Measurements from ENCODE around the gene SERTM1.

SERTM1 gene

DNA sequence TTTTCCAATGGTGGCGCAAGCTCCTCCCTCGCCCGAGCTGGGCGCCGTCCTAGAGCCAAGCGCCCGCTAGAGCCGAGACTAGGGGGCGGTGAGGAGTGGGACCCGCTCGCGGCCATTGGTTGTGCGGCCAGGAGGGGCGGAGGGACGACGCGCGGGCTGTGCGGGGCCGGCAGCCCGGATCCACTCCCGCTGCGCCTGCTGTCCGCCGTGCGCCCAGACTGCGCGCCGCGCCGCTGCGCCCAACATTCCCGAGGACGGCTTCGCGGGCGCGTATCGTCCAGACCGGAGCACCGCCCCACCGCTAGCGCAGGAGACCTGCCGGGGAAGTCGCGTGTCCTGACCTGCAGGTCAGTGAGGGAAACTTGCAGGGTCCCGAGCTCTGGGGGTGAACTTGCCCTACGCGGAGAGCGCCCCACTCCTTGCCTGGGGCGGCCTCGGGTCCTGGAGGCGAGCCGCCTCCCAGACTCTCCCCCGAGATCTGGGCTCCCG, at the start of gene SERTM1:
Gene SERTM1, plus strand, starts transcription at position 183 of the 489 bp plus-strand sequence. CDS start 21,059 bp downstream, outside the sequence.
- DNase-seq (ENCODE audit: low read depth, low spot score), result peak; percentile 35

- no peak for DNase-seq (ENCODE audit: low read depth, low spot score)
Observed at GRCh38 chr13:36628377-36629056, 45.3 kb upstream of the SERTM1 start.

DNA sequence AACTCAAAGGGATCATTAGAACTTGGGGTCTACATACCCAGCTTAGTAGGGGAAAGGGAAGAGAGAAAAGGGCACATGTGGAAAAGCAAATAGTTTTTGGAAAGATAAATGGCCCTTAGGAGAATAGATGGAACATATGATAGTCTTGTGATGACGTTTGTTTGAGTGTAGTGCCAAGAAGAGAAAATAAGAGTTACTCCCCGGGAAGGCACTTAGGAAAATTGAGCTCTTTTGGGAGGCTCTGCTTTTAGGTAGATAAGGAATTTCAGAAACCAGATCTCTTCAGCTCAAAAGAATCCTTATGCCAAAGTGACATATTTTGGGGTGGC, 44.8 kb upstream of the SERTM1 start:
- DNase-seq (ENCODE audit: low read depth, low spot score), result no peak

DNA sequence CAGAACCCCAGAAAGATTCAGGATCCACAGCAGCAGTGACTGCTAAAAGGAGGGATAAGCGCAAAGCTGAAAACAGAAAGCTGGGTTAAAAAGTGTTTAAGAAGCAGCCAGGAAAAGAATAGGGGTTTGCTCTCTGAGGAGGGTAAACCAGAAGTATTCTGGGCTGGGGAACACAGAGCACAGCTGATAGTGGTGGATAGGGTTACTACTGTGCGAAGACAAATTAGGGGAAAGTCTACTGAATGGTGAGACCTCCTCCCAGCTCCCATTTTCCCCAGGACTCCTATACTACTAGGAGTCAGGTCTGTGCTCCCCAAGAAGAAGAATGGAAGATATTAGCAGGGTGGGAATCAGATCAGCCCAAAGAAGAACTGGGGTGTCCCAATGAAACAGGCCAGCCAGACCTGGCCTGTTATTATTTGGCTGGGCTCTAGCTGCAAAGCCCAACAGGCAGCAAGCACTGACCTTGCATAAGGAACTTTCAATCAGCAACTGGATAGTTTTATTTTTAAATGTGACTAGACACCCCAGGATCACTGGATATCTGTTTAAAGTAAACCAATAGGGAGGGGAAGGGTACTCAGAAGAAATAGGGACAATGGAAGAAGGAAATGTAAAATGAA, 43.5 kb upstream of the SERTM1 start:
- DNase-seq (ENCODE audit: low read depth, low spot score), result no peak

GRCh38 chr13:36639610-36640009, 34.2 kb upstream of the SERTM1 start:
- DNase-seq (ENCODE audit: low read depth, low spot score), result no peak

DNA sequence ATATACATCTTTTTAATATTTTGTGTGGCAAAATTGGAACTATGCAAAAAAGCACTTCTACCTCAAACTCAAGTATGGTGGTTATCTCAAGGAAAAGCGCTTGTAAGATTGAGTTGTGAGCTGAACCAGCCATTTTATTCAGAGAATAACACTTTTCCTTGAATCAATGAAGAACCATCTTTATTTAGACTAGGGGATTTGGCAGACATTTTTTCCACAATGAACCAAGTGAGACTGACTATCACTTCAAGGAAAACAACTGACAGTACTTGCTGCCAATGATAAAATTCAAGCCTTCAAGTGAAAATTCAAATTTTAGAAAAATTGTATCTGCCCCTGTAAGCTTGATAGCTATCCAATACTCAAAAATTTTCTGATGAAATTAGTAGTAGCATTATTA, 23.2 kb upstream of the SERTM1 start:
- DNase-seq (ENCODE audit: low read depth, low spot score), result no peak

DNA sequence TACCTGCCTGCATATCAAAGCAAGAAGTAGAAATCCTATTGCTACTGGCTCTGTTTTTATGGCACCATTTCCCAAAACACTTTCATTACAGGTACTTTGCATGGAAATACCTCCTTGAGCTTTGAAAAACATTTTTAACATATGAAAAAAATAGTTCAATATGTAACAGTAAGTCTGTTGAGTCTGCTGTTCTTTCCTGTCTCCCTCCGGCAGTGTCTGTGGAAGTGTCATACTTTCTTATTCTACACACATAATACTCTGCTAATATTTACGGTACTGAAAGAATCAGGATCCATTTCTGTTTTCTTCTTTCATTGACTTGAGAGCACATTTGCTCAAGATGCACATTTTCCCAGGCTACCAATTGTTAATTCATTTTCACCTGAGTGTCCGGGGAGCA, 8.2 kb upstream of the SERTM1 start:
- DNase-seq (ENCODE audit: low read depth, low spot score), result no peak

DNA sequence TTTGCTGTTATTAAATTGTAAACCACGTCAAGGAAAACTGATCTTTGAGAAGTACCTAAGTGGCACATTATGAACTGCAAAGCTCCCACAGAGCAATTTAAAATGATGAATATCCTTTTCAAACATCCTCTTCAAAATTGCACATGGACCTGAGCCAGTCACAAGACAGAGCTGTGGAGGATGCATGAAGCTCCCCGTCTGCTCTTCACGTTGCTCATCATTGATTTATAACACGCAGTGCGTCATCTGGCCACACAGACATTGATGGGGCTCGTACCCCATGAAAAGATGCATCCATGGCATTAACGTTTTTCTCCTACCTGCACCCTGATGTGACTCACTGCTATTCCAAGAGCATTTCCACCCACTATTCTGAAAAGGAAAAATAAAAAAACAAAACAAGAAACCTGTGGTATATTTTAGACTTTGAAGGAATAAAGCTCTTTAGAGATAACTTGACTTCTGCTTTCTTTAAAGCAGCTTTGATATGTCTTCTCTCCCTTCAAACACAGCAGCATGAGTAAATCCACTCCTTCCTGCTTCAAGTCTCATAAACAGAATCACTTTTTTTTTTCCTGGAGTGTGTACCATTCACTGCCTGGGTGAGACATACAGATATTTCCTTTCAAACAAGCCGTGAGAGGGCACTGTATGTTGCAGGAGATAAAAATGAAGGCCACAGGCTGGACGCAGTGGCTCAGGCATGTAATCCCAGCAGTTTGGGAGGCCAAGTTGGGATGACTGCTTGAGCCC, 7.2 kb upstream of the SERTM1 start:
- no peak for DNase-seq (ENCODE audit: low read depth, low spot score)

- DNase-seq (ENCODE audit: low read depth, low spot score), result no peak
Observed at GRCh38 chr13:36668316-36668715, 5.5 kb upstream of the SERTM1 start.

GRCh38 chr13:36673352-36673751, 468 bp upstream of the SERTM1 start:
- no peak for DNase-seq (ENCODE audit: low read depth, low spot score)

GRCh38 chr13:36674337-36675212, 755 bp downstream of the SERTM1 start:
- DNase-seq (ENCODE audit: low read depth, low spot score), result no peak

DNA sequence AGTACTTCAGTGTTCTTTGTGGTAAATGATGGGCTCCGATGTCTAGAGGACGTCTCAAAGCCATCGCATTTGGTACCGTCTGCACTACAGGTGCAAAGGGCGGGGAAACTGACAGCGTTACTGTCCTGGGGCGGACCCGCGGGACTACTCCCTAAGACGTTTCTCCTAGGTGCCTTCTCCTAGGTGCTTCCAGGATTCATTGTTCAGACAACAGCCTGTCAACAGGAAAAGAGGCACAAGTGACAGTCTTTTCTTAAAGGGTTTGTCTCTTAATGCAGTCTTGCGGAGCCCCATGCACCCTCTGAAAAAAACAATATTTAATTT, 1.4 kb downstream of the SERTM1 start:
- no peak for DNase-seq (ENCODE audit: low read depth, low spot score)

DNA sequence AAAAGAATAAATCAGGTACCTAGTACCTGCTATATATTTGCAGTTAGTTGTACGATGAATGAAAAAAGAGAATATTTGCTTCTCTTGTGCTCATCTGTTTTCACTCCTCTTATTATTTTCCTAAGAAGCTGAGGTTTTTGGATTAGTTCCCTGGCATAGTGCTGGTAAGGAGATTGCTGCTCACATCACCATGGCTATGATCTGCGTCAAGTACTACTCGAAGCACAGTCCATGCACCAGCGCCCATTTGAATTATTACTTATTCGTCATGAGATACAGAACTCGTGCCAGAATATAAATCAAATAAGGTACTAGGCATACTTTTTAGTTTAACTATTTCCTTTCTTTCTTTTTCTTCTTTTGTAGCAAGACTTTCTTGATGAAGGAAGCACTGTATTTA, 7.1 kb downstream of the SERTM1 start:
- no peak for DNase-seq (ENCODE audit: low read depth, low spot score)

DNA sequence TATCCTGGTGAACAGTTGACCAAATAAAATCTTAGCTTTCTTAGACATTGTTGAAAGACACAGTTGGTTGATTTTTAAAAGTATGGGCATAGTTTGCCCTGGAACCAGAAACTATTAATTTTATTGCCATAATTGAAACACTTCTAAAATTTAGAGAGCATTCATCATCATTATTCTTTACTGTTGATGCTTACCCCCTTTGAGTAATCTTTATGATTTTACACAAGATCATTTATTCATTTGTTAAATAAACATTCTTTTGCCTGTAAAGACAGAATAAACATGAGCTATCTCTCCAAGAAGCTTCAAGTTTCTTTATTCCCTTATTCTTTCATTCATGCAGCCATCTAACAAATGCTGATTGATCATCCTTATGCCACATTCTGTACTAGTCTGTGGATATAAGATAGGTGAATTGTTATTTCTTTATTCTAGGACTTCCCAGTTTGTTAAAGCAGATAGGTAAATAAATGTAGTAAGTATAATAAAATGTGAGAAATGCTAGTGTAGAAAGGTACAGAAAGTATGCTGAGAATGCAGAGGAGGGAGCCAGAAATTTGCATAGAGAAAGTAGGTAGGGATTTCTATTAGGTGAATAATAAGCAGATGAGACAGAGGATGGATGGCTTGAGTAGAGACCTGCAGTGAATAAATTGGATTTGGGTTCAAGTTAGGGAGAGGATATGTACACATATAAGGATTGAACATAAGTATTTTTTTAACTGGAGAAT, 8.2 kb downstream of the SERTM1 start:
- no peak for DNase-seq (ENCODE audit: low read depth, low spot score)

GRCh38 chr13:36683701-36684100, 9.9 kb downstream of the SERTM1 start:
- DNase-seq (ENCODE audit: low read depth, low spot score), result no peak

DNA sequence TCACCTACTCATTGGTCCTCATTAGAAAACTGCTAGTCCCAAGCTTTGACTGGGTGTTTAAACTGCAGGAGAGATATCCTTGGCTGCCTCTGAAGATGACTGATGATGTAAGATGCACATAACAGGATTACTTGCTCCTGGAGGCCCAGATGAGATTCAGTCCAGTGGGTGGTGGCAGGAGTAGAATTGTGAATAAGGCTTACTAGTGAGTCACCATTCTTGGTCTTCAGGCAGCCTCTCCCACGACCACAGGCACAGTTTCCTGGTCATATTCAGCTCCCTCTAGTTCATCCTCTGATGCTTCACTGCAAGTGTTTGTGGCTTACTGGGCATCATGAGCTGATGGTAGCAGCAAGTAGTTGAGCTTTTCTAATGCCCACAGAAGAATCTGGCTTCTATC, 12.1 kb downstream of the SERTM1 start:
- no peak for DNase-seq (ENCODE audit: low read depth, low spot score)

GRCh38 chr13:36696410-36697010, 22.7 kb downstream of the SERTM1 start:
- DNase-seq (ENCODE audit: low read depth, low spot score), result no peak

DNA sequence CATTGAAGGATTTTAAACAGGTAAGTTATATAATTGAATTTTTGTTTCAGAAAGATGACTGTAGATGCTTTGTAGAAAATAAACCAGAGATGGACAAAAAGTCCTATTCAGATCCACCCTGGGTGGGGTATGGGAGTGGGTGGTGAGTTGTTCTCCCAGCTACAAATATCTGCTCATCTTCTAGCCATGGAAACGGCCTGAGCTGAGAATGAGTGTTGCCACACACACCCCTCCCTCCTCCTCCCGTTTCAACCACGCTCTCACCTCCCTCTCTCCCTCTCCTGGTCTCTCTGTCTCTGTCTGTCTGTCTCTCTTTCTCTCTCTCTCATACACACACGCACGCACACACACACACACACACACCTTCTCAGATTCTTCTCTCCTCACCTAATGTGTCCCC, 26.4 kb downstream of the SERTM1 start:
- DNase-seq (ENCODE audit: low read depth, low spot score), result no peak

DNA sequence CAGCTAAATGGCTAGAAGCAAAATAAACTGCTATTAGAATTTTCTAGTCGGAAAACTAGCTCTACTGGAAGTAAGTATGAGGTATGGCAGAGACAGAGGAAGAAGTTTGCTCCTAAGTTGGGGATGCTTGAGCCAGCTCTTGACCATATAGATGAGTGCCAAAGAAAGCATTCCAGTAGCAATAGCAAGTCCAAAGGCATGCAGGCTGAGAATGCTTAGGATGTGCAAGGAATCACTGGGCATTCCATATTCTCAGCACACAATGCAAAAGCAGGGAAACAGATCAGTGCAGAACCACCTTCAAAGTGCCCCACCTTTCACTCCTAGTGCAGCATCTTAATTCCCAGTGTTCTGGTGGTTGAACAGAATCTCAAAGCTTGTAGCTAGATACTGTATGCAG, 32.9 kb downstream of the SERTM1 start:
- DNase-seq (ENCODE audit: low read depth, low spot score), result no peak

DNA sequence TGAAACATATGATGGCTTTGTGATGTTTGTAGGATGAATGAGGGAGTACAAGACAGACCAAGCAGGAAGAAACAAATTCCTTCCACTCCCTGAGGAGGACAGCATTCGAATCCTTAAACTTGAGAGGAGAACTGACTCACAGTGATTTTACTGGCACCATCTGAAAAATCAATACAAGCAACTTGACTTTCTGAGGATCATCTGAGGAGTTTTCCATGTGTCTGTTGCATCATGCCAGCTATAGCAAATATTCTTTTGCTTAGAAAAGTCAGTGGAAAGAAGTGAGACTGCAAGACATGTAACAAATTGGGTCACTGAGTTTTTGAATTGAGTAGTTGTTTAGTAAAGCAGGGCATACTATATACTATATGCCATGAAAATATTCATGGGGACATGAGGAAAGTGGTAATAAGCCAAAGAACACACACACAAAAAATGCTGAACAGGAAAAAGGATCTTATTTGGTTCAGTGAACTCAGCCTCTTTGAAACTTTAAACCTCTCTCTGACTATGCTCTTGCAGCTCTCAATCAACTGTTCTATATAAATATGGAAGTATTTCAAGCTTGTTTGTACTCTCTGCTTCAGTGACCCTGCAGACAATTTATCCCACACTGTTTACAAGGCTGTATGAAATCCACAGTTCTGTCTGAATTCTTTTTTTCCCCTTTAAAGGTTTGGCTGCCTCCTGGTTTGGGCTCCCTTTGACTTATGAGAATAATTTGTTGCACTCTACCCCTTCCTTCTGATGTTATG, 35.5 kb downstream of the SERTM1 start:
- DNase-seq (ENCODE audit: low read depth, low spot score), result no peak

All from iPS DF 19.7 (cell line).